ENCODE measurements around the gene CFAP65. TPM values are rescaled to one million over a fixed set of nuclear protein-coding genes. Genes with fewer than 3 reads are reported as not detected.

The CFAP65 gene
- total and polyA plus RNA-seq, 9 of the 15 experiments (the other 6 are each of a cell fraction or from before 2014, with no cell fraction given): not detected

DNA sequence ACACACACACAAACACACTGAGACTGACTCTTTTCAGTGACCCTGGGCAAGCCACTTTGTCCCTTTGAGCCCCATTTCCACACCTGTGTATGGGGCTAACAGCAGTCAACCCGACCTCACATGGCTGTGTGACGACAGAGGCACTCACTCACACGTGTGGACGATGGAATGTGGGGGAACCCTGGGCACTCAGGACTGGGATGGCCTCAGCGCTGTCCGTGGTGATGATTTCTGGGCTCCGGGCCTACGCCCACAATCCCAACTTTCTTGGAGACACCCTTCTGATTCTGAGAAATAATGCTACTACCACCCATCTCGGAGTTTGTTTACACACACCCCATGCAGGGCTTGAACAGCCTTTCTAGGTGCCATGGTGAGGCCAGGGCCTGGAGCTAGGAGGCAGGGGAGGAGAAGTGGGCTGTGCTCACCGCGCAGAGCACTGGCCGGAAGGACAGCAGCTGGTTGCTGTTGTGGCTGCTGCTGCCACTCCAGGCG lies 49.6 kb downstream of the CFAP65 start (continued):
- TF ChIP-seq ZNF324 (CRISPR knock-in tag; IDR thresholded peaks at IDR 0.05) (no peak), MNT (conservative IDR thresholded peaks at IDR 0.05) (peak in 1 of 2 experiments; percentile 51; a peak in 1 of 4 replicates), SMAD1 (IDR thresholded peaks at IDR 0.05; ENCODE audit: low read depth, low read length, partially characterized antibody) (no peak), TEAD2 (tag; IDR thresholded peaks at IDR 0.05) (0 out of 2 replicates have a peak, but pooled peaks have one; percentile 42), NR3C1 (CRISPR knock-in tag; IDR thresholded peaks at IDR 0.05) (no peak), MAFF (IDR thresholded peaks at IDR 0.05; ENCODE audit: low read length) (no peak), EHMT2 (IDR thresholded peaks at IDR 0.05) (peak; percentile 89), HDAC1 (IDR thresholded peaks at IDR 0.05) (no peak), PRDM10 (IDR thresholded peaks at IDR 0.05; ENCODE audit: partially characterized antibody) (no peak), C11orf30 (IDR thresholded peaks at IDR 0.05; ENCODE audit: low read depth) (no peak), NCOA1 (IDR thresholded peaks at IDR 0.05; ENCODE audit: low read depth) (peak; percentile 23; the same call in 1 of the 2 replicates), TEAD1 (CRISPR knock-in tag; IDR thresholded peaks at IDR 0.05) (peak in 1 of 2 experiments; percentile 84; a peak in 1 of 4 replicates), ZNF695 (CRISPR knock-in tag; IDR thresholded peaks at IDR 0.05) (no peak), HMG20B (CRISPR knock-in tag; IDR thresholded peaks at IDR 0.05) (no peak), MIER1 (IDR thresholded peaks at IDR 0.05; ENCODE audit: low read depth) (peak; percentile 72), XRCC3 (IDR thresholded peaks at IDR 0.05) (no peak), TAF9B (IDR thresholded peaks at IDR 0.05; ENCODE audit: partially characterized antibody) (no peak), BCL6 (CRISPR knock-in tag; IDR thresholded peaks at IDR 0.05) (no peak), JUNB (CRISPR knock-in tag; conservative IDR thresholded peaks at IDR 0.05) (no peak)
- TF ChIP-seq, protein P1, sequence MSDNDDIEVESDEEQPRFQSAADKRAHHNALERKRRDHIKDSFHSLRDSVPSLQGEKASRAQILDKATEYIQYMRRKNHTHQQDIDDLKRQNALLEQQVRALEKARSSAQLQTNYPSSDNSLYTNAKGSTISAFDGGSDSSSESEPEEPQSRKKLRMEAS (CRISPR knock-in tag; IDR thresholded peaks at IDR 0.05): peak; percentile 30; the same call in 1 of the 2 replicates
- TF ChIP-seq, protein P2, sequence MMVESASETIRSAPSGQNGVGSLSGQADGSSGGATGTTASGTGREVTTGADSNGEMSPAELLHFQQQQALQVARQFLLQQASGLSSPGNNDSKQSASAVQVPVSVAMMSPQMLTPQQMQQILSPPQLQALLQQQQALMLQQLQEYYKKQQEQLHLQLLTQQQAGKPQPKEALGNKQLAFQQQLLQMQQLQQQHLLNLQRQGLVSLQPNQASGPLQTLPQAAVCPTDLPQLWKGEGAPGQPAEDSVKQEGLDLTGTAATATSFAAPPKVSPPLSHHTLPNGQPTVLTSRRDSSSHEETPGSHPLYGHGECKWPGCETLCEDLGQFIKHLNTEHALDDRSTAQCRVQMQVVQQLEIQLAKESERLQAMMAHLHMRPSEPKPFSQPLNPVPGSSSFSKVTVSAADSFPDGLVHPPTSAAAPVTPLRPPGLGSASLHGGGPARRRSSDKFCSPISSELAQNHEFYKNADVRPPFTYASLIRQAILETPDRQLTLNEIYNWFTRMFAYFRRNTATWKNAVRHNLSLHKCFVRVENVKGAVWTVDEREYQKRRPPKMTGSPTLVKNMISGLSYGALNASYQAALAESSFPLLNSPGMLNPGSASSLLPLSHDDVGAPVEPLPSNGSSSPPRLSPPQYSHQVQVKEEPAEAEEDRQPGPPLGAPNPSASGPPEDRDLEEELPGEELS (CRISPR knock-in tag; IDR thresholded peaks at IDR 0.05; ENCODE audit: borderline replicate concordance): 0 out of 2 replicates have a peak, but pooled peaks have one; percentile 33
- TF ChIP-seq, protein P3, sequence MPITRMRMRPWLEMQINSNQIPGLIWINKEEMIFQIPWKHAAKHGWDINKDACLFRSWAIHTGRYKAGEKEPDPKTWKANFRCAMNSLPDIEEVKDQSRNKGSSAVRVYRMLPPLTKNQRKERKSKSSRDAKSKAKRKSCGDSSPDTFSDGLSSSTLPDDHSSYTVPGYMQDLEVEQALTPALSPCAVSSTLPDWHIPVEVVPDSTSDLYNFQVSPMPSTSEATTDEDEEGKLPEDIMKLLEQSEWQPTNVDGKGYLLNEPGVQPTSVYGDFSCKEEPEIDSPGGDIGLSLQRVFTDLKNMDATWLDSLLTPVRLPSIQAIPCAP (CRISPR knock-in tag; IDR thresholded peaks at IDR 0.05; ENCODE audit: borderline replicate concordance): no peak

Measured in K562 (cell line).